NCI-H69 (cell line): Measurements from ENCODE around the gene ZNF473.
"Not testable (repeated sequence)": the region's sequence is repeated elsewhere in the genome, so short reads cannot be mapped to it uniquely, and the experiment has no call there.

Experiments used
- DNase-seq: peaks from one replicate; lab custom pipeline; 2025; lab: John Stamatoyannopoulos, UW

ZNF473 gene

DNA sequence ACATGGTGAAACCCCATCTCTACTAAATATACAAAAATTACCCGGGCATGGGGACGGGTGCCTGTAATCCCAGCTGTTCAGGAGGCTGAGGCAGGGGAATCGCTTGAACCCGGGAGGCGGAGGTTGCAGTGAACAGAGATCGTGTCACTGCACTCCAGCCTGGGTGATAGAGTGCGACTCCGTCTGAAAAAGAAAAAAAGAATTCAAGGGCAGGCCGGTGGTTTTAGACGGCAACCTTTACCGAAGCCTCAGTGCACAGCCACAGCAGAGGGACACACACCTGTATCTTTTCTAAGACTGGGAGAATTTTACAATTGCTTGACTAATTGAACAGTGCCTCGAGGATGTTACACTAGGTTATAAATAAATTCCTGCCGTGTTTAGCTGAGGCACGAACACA is 73.9 kb downstream of the ZNF473 start:
- DNase-seq: not testable (repeated sequence)

DNA sequence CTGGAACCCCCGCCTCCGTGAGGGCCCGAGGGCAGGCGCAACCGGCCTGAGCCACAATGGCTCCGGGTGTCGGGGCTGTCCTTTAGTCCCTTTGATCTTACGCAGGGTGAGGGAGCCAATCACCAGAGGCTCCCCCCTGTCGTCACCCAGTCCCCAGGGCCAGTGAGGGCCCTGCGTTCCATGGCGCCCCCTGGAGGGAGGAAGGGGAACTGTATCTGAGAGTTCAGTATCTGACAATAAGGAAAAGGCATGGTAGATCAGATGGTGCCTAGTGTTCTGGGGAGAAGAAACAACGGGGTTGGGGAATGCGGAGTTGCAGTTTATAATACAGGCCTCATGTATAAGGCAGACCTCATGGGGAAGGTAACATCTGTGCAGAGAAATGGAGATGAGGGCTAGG is 75.1 kb downstream of the ZNF473 start:
- DNase-seq: not testable (repeated sequence)
